ENCODE results near the gene PDE9A. TPM values are rescaled to one million over a fixed set of nuclear protein-coding genes. Genes with fewer than 3 reads are reported as not detected.

Gene PDE9A
- total and polyA plus RNA-seq, 10 donors, result 7.9 to 45.5 (median 23.8) TPM

DNA sequence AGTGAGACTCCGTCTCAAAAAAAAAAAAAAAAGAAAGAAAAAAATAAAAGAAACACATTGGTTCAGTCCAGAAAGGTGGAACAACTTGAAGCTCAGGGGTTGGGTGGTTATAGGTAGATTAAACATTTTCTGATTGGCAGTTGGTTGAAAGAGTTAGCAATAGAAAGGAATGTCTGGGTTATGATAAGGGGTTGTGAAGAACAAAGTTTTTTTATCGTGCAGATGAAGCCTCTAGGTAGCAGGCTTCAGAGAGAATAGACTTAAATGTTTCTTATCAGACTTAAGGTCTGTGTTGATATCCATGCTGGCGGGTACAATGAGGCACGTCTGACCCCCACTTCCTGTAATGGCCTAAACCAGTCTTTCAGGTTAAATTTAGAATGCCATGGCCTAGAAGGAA, 45.0 kb upstream of the PDE9A start:
- DNase-seq, result no peak
- no peaks in the 10 kb centered on the region for H3K4me1 ChIP-seq
- intact Hi-C loops (cut with DNase I; ENCODE audit: low total_unique reads), result no loop called here
- TF ChIP-seq POLR2AphosphoS5 (IDR thresholded peaks at IDR 0.05), result no peak
- TF ChIP-seq POLR2A (IDR thresholded peaks at IDR 0.05), result no peak
- TF ChIP-seq, protein P1, sequence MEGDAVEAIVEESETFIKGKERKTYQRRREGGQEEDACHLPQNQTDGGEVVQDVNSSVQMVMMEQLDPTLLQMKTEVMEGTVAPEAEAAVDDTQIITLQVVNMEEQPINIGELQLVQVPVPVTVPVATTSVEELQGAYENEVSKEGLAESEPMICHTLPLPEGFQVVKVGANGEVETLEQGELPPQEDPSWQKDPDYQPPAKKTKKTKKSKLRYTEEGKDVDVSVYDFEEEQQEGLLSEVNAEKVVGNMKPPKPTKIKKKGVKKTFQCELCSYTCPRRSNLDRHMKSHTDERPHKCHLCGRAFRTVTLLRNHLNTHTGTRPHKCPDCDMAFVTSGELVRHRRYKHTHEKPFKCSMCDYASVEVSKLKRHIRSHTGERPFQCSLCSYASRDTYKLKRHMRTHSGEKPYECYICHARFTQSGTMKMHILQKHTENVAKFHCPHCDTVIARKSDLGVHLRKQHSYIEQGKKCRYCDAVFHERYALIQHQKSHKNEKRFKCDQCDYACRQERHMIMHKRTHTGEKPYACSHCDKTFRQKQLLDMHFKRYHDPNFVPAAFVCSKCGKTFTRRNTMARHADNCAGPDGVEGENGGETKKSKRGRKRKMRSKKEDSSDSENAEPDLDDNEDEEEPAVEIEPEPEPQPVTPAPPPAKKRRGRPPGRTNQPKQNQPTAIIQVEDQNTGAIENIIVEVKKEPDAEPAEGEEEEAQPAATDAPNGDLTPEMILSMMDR (IDR thresholded peaks at IDR 0.05 in 8 of 11, conservative IDR thresholded peaks at IDR 0.05 in 3 of 11), result no peak
- 59 to 78% (median 66%) methylated on average over 4 of the region's 4 CpGs for WGBS, 5 donors
- peaks cover 0 to 60% (median 43%) of the 10 kb centered on the region in 8 donors for H3K9me3 ChIP-seq
- no peaks in the 10 kb centered on the region for H3K36me3 ChIP-seq
- no peak overlapping the region for H3K27ac ChIP-seq
- H3K27me3 ChIP-seq (replicated peaks in 1 of 7), result peaks cover 0 to 3% (median 0%) of the 10 kb centered on the region in 7 donors
- no peak overlapping the region for H3K4me3 ChIP-seq

DNA sequence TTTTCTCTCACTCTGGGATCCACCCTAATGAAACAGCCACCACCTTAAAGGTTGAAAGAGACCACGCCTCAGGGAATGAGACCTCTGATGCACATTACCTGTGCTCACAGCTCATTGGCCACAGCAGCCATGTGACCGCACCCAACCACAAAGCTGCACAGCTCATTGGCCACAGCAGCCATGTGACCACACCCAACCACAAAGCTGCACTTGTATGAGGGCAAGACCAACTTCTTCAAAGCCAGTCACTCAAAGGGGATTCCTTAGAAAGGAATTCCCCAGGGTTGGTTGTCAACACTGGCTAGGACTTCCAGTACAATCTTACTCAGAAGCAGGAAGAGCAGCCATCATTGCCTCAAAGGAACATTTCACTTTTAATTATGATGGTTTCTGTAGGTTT, 43.6 kb upstream of the PDE9A start:
- TF ChIP-seq POLR2AphosphoS5 (IDR thresholded peaks at IDR 0.05), result no peak
- TF ChIP-seq POLR2A (IDR thresholded peaks at IDR 0.05), result no peak
- WGBS, 5 donors, result 78 to 100% (median 94%) methylated on average over 2 of the region's 2 CpGs
- H3K9me3 ChIP-seq, result peaks cover 0 to 47% (median 31%) of the 10 kb centered on the region in 8 donors
- intact Hi-C loops (cut with DNase I; ENCODE audit: low total_unique reads), result no loop called here
- no peak overlapping the region for H3K4me3 ChIP-seq
- DNase-seq, result no peak
- no peaks in the 10 kb centered on the region for H3K36me3 ChIP-seq
- no peaks in the 10 kb centered on the region for H3K27me3 ChIP-seq (replicated peaks in 1 of 7)
- no peak overlapping the region for H3K27ac ChIP-seq
- peaks cover 0 to 6% (median 0%) of the 10 kb centered on the region in 6 donors for H3K4me1 ChIP-seq

DNA sequence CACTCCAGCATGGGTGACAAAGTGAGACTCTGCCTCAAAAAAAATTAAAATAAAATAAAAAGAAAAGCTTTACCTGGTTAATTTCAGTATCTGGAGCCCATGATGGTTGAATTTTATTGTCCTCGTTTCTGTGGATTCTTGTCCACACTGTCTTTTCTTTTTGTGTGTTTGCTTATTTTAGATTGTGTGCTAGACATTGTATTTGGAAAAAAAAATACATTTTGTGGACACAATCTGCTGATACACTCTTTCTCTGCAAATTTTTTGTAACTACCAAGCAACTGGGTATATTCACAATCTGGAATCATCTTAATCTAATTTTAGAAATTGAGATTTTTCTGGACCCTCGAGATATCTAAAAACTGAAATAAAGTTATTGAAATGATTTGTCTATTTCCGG, 41.6 kb upstream of the PDE9A start:
- Histone ChIP-seq H3K4me3 (no peak overlapping the region), H3K9me3 (peaks cover 0 to 27% (median 17%) of the 10 kb centered on the region in 8 donors), H3K4me1 (peaks cover 0 to 17% (median 3%) of the 10 kb centered on the region in 6 donors), H3K27ac (no peak overlapping the region), H3K36me3 (no peaks in the 10 kb centered on the region), H3K27me3 (replicated peaks in 1 of 7) (peaks cover 0 to 9% (median 2%) of the 10 kb centered on the region in 7 donors)
- 89 to 96% (median 94%) methylated on average over 3 of the region's 3 CpGs for WGBS, 5 donors
- intact Hi-C loops (cut with DNase I; ENCODE audit: low total_unique reads), result no loop called here
- no peak for DNase-seq
- TF ChIP-seq POLR2A (IDR thresholded peaks at IDR 0.05) (no peak), POLR2AphosphoS5 (IDR thresholded peaks at IDR 0.05) (no peak)
- TF ChIP-seq, protein P1 (IDR thresholded peaks at IDR 0.05 in 8 of 11, conservative IDR thresholded peaks at IDR 0.05 in 3 of 11), result no peak

DNA sequence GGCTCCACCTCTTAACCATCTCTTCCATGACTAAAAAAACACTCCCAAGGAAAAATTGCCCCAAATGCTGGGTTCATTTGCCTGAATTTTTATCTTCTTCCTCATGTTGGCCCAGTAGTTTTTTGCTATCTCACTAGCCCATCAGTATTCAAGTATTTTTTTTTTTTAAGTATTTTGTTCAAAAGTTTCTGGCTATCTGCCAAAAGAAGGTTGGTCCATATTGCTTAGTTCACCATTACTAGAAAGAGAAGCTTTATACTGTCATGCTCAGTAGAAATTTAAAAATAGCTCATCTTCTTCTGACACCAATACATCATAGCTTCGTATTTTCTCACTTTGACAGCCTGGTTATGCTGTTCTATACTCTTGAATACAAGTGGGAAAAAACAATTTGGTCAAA, 41.0 kb upstream of the PDE9A start:
- 76 to 87% (median 80%) methylated on average over 1 of the region's 1 CpG for WGBS, 5 donors
- intact Hi-C loops (cut with DNase I; ENCODE audit: low total_unique reads), result no loop called here
- H3K27ac ChIP-seq, result no peak overlapping the region
- peaks cover 0 to 19% (median 3%) of the 10 kb centered on the region in 6 donors for H3K4me1 ChIP-seq
- no peaks in the 10 kb centered on the region for H3K36me3 ChIP-seq
- no peak for DNase-seq
- peaks cover 0 to 25% (median 17%) of the 10 kb centered on the region in 8 donors for H3K9me3 ChIP-seq
- TF ChIP-seq, protein P1 (IDR thresholded peaks at IDR 0.05 in 8 of 11, conservative IDR thresholded peaks at IDR 0.05 in 3 of 11), result no peak
- TF ChIP-seq POLR2A (IDR thresholded peaks at IDR 0.05) (no peak), POLR2AphosphoS5 (IDR thresholded peaks at IDR 0.05) (no peak)
- no peak overlapping the region for H3K4me3 ChIP-seq
- H3K27me3 ChIP-seq (replicated peaks in 1 of 7), result peaks cover 0 to 15% (median 7%) of the 10 kb centered on the region in 7 donors

Measured in spleen (tissue), 11 donors.